ENCODE results near the gene IGFL4.

DNA sequence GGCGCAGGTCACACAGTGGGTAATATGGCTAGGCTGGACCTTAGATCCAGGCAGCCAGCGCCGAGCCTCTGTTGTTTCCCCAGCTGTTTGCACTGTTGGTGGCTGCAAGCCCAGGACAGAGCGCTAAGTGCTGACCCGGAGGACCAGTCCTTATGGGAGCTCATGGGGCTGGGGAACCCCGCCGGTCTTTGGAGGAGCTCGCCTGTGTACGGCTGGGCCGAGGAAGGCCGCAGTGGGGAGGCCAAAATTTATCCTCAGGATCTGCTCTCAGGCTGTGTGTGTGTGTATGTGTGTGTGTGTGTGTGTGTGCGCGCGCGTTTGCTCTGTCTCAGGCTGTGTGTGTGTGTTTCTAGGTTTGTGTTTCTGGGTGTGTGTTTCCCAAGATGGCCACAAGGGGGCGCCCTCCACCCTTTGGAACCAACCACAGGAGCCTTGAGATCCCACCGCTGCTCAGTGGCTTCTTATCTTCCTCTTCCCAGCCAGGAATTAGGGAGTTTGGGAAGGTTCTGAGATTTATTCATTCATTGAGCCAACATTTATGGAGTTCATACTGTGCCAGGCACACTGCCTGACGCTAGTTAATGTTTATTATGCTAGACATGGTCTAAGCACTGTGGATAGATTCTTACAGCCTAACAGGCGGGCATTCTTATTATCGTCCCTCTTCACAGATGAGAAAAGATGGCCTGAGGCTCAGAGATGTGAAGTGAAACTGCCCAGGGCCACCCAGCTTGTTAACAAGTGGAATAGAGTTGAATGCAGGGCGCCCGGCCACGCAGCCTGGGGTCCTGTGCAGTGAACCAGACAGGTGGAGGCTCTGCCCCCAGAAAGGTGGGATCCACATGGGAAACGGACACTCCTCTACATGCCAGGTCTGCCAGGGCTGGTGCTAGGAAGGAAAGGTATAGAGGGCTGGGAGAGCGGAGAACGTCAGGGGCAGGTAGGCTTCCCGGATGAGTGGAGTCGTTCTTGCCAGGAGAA lies 31.0 kb downstream of the IGFL4 start:
- no peak for TF ChIP-seq POLR2AphosphoS5 (IDR thresholded peaks at IDR 0.05; ENCODE audit: borderline replicate concordance, low read depth, low read length)
- no peak for TF ChIP-seq EZH2 (IDR thresholded peaks at IDR 0.05)
